Measurements from ENCODE around the gene INPP5A. TPM values are rescaled to one million over a fixed set of nuclear protein-coding genes. Genes with fewer than 3 reads are reported as not detected.

The INPP5A gene
- total and polyA plus RNA-seq, 2 donors (not counting 1 experiment from before 2014, with no cell fraction given) = 9.3 to 87.8 TPM

- Histone ChIP-seq H3K27ac (ENCODE audit: low read length in 2 of 2) (no peak overlapping the region), H3K4me3 (ENCODE audit: control extremely low read depth in 1 of 5, extremely low read depth in 1 of 5, insufficient read depth in 1 of 5, low read depth in 2 of 5, low read length in 4 of 5) (peak overlapping the region in 1 of 5 experiments; percentile 29), H3K79me2 (ENCODE audit: control insufficient read depth, insufficient read depth, low read length) (no peaks in the 10 kb centered on the region), H4K20me1 (ENCODE audit: control insufficient read depth, insufficient read depth, low read length, poor library complexity, severe bottlenecking) (no peaks in the 10 kb centered on the region), H3K36me3 (replicated peaks in 1 of 2; ENCODE audit: control extremely low read depth in 1 of 2, control insufficient read depth in 1 of 2, extremely low read depth in 1 of 2, insufficient read depth in 2 of 2, low read length in 1 of 2) (no peaks in the 10 kb centered on the region), H3K9ac (ENCODE audit: low read length) (no peak overlapping the region), H2AFZ (ENCODE audit: insufficient read depth, low read depth, low read length, poor library complexity, severe bottlenecking) (peak overlapping the region; percentile 36), H3K9me3 (ENCODE audit: control extremely low read depth in 1 of 3, control insufficient read depth in 2 of 3, insufficient read depth in 1 of 3, low read length in 2 of 3) (no peaks in the 10 kb centered on the region), H3K4me2 (replicated peaks; ENCODE audit: low read depth, low read length, poor library complexity, severe bottlenecking) (peak overlapping the region; percentile 51), H3K27me3 (replicated peaks in 1 of 4; ENCODE audit: control extremely low read depth in 1 of 4, control insufficient read depth in 3 of 4, insufficient read depth in 4 of 4, low read length in 3 of 4) (peaks cover 0 to 6% (median 2%) of the 10 kb centered on the region in 4 experiments), H3K4me1 (ENCODE audit: control insufficient read depth in 2 of 2, insufficient read depth in 2 of 2, low read length in 2 of 2) (peaks cover 27 to 31% of the 10 kb centered on the region in 2 donors)
- Mint-ChIP-seq H3K4me3 (peak overlapping the region; percentile 49), H3K4me1 (peaks cover 4% of the 10 kb centered on the region), H3K9me3 (ENCODE audit: insufficient read depth) (no peaks in the 10 kb centered on the region), H3K27ac (no peak overlapping the region), H3K27me3 (peaks cover 4% of the 10 kb centered on the region)
- 68% methylated on average over 29 of the region's 29 CpGs for WGBS (ENCODE audit: insufficient coverage)
- POLR2A ChIA-PET = no interaction called here
- ATAC-seq (ENCODE audit: low read depth) (no peak), DNase-seq (peak; percentile 40)
- no peak for TF ChIP-seq EZH2 (IDR thresholded peaks at IDR 0.05; ENCODE audit: borderline replicate concordance, insufficient read depth, low read depth, low read length, poor library complexity, severe bottlenecking)
- TF ChIP-seq, protein P1, sequence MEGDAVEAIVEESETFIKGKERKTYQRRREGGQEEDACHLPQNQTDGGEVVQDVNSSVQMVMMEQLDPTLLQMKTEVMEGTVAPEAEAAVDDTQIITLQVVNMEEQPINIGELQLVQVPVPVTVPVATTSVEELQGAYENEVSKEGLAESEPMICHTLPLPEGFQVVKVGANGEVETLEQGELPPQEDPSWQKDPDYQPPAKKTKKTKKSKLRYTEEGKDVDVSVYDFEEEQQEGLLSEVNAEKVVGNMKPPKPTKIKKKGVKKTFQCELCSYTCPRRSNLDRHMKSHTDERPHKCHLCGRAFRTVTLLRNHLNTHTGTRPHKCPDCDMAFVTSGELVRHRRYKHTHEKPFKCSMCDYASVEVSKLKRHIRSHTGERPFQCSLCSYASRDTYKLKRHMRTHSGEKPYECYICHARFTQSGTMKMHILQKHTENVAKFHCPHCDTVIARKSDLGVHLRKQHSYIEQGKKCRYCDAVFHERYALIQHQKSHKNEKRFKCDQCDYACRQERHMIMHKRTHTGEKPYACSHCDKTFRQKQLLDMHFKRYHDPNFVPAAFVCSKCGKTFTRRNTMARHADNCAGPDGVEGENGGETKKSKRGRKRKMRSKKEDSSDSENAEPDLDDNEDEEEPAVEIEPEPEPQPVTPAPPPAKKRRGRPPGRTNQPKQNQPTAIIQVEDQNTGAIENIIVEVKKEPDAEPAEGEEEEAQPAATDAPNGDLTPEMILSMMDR (IDR thresholded peaks at IDR 0.05) = no peak
- CTCF ChIA-PET = no interaction called here
- intact Hi-C loops (cut with micrococcal nuclease) = no loop called here
These were observed 18.8 kb upstream of the INPP5A start for GRCh38 chr10:132518572-132519381.
